ENCODE data around the gene CPSF4L.

CPSF4L gene

GRCh38 chr17:73278465-73279453 is 17.1 kb upstream of the CPSF4L start (continued):
- TF ChIP-seq, protein P1, sequence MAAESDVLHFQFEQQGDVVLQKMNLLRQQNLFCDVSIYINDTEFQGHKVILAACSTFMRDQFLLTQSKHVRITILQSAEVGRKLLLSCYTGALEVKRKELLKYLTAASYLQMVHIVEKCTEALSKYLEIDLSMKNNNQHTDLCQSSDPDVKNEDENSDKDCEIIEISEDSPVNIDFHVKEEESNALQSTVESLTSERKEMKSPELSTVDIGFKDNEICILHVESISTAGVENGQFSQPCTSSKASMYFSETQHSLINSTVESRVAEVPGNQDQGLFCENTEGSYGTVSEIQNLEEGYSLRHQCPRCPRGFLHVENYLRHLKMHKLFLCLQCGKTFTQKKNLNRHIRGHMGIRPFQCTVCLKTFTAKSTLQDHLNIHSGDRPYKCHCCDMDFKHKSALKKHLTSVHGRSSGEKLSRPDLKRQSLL (tag by site-specific recombination; IDR thresholded peaks at IDR 0.05): no peak
- TF ChIP-seq ZNF140 (tag by site-specific recombination; IDR thresholded peaks at IDR 0.05) (no peak), ZNF768 (tag by site-specific recombination; IDR thresholded peaks at IDR 0.05) (no peak), ZNF623 (tag by site-specific recombination; IDR thresholded peaks at IDR 0.05) (no peak), ZBTB44 (tag by site-specific recombination; IDR thresholded peaks at IDR 0.05) (no peak), ZBTB1 (tag by site-specific recombination; IDR thresholded peaks at IDR 0.05) (no peak), ZNF37A (tag by site-specific recombination; IDR thresholded peaks at IDR 0.05) (no peak), ZNF121 (tag by site-specific recombination; IDR thresholded peaks at IDR 0.05) (no peak), ZBTB17 (tag by site-specific recombination; IDR thresholded peaks at IDR 0.05) (peak; percentile 62), ZNF16 (tag by site-specific recombination; IDR thresholded peaks at IDR 0.05; ENCODE audit: low read depth) (no peak), ZNF423 (tag by site-specific recombination; IDR thresholded peaks at IDR 0.05) (peak; percentile 17; the same call in 1 of the 2 replicates), ZBTB7A (tag by site-specific recombination; IDR thresholded peaks at IDR 0.05; ENCODE audit: low read depth) (no peak), ZFP3 (tag by site-specific recombination; IDR thresholded peaks at IDR 0.05; ENCODE audit: low read depth) (no peak), HOXD13 (CRISPR knock-in tag; IDR thresholded peaks at IDR 0.05; ENCODE audit: borderline replicate concordance) (no peak), ZBTB20 (tag by site-specific recombination; IDR thresholded peaks at IDR 0.05) (peak; percentile 17; the same call in 1 of the 2 replicates), ZNF660 (tag by site-specific recombination; IDR thresholded peaks at IDR 0.05) (no peak), ZNF223 (tag by site-specific recombination; IDR thresholded peaks at IDR 0.05) (no peak), EGR2 (tag by site-specific recombination; IDR thresholded peaks at IDR 0.05; ENCODE audit: low read depth) (no peak), ZNF791 (tag by site-specific recombination; IDR thresholded peaks at IDR 0.05) (no peak), ZNF239 (tag by site-specific recombination; IDR thresholded peaks at IDR 0.05) (no peak), ZBTB8A (tag by site-specific recombination; IDR thresholded peaks at IDR 0.05) (peak; percentile 55), ZNF221 (tag by site-specific recombination; IDR thresholded peaks at IDR 0.05; ENCODE audit: borderline replicate concordance) (no peak), INSM2 (tag by site-specific recombination; IDR thresholded peaks at IDR 0.05) (no peak), ZNF398 (tag by site-specific recombination; IDR thresholded peaks at IDR 0.05) (no peak), HOXC10 (CRISPR knock-in tag; IDR thresholded peaks at IDR 0.05) (no peak), ZSCAN23 (tag by site-specific recombination; IDR thresholded peaks at IDR 0.05) (no peak), ZNF658 (tag by site-specific recombination; IDR thresholded peaks at IDR 0.05) (no peak), YY1 (tag by site-specific recombination; IDR thresholded peaks at IDR 0.05) (no peak), REPIN1 (tag by site-specific recombination; IDR thresholded peaks at IDR 0.05; ENCODE audit: low read depth) (no peak), SCRT2 (tag by site-specific recombination; IDR thresholded peaks at IDR 0.05) (peak; percentile 98), ZNF488 (tag by site-specific recombination; IDR thresholded peaks at IDR 0.05) (no peak), ZNF626 (tag by site-specific recombination; IDR thresholded peaks at IDR 0.05) (no peak)
- TF ChIP-seq, protein P2, sequence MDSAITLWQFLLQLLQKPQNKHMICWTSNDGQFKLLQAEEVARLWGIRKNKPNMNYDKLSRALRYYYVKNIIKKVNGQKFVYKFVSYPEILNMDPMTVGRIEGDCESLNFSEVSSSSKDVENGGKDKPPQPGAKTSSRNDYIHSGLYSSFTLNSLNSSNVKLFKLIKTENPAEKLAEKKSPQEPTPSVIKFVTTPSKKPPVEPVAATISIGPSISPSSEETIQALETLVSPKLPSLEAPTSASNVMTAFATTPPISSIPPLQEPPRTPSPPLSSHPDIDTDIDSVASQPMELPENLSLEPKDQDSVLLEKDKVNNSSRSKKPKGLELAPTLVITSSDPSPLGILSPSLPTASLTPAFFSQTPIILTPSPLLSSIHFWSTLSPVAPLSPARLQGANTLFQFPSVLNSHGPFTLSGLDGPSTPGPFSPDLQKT (IDR thresholded peaks at IDR 0.05; ENCODE audit: borderline replicate concordance, low read depth, low read length): no peak
